H7 (cell line): ENCODE measurements around the gene MLH3. TPM values are rescaled to one million over a fixed set of nuclear protein-coding genes. Genes with fewer than 3 reads are reported as not detected.
A peak's percentile ranks its signal among the peaks of the same experiment; 100 is the strongest.
"Not testable (repeated sequence)": the region's sequence is repeated elsewhere in the genome, so short reads cannot be mapped to it uniquely, and the experiment has no call there.

Source experiments
- DNase-seq: peaks from one replicate; pipeline ENCODE4 v3.0.0; 2012
- H3K27me3 ChIP-seq: 2 replicates; pipeline ENCODE4 v1.6.0; 2011; ENCODE audit warnings: mild to moderate bottlenecking, low read length; ENCODE audit not compliant: control insufficient read depth, insufficient read depth
- H3K36me3 ChIP-seq: replicated peaks from 2 replicates; pipeline ENCODE4 v1.5.1; 2011; ENCODE audit warnings: low read length; ENCODE audit not compliant: control insufficient read depth, insufficient read depth
- H3K4me3 ChIP-seq: 2 replicates; pipeline ENCODE4 v1.5.1; 2011; ENCODE audit warnings: low read depth, mild to moderate bottlenecking, control low read depth, low read length, moderate library complexity; ENCODE audit not compliant: insufficient read depth
- total RNA-seq: library from RNA; depleted of rRNA; stranded (reverse); fragments of >200 nt; shearing (Covaris generic); gene quantifications from 2 replicates; pipeline ENCODE4 v1.2.3, GENCODE V29; 2014

Gene MLH3
- total RNA-seq, 1 experiment from 2014 or later = 13.2 TPM

GRCh38 chr14:75077794-75078193 is 26.5 kb upstream of the MLH3 start:
- no peak for DNase-seq
- no peaks in the 10 kb centered on the region for H3K27me3 ChIP-seq
- no peaks in the 10 kb centered on the region for H3K36me3 ChIP-seq
- no peak overlapping the region for H3K4me3 ChIP-seq

GRCh38 chr14:75070383-75070782 is 19.1 kb upstream of the MLH3 start:
- no peak for DNase-seq
- Histone ChIP-seq H3K36me3 (no peaks in the 10 kb centered on the region), H3K4me3 (no peak overlapping the region), H3K27me3 (no peaks in the 10 kb centered on the region)

GRCh38 chr14:75069811-75070145 is 18.5 kb upstream of the MLH3 start:
- Histone ChIP-seq H3K4me3 (peak overlapping the region; percentile 79), H3K27me3 (no peaks in the 10 kb centered on the region), H3K36me3 (no peaks in the 10 kb centered on the region)
- peak; percentile 65 for DNase-seq

GRCh38 chr14:75069121-75069810 is 18.0 kb upstream of the MLH3 start, which contains the start of gene ZC2HC1C:
Gene ZC2HC1C (plus strand): TSS chr14:75069641. CDS start chr14:75070574, 933 bp downstream.
- Histone ChIP-seq H3K36me3 (no peaks in the 10 kb centered on the region), H3K4me3 (peak within 1 kb of the TSS; percentile 79), H3K27me3 (no peaks in the 10 kb centered on the region)
- peak; percentile 97 for DNase-seq

- peak overlapping the region; percentile 79 for H3K4me3 ChIP-seq
- no peaks in the 10 kb centered on the region for H3K27me3 ChIP-seq
- H3K36me3 ChIP-seq = no peaks in the 10 kb centered on the region
- DNase-seq = no peak
Measured at GRCh38 chr14:75068294-75069120, 17.2 kb upstream of the MLH3 start.

- H3K4me3 ChIP-seq, H3K36me3 ChIP-seq, DNase-seq, H3K27me3 ChIP-seq: not testable (repeated sequence)
Measured at GRCh38 chr14:75067765-75068164, 16.5 kb upstream of the MLH3 start.

GRCh38 chr14:75067212-75067611 is 15.9 kb upstream of the MLH3 start:
- DNase-seq = no peak
- H3K27me3 ChIP-seq = no peaks in the 10 kb centered on the region
- no peak overlapping the region for H3K4me3 ChIP-seq
- no peaks in the 10 kb centered on the region for H3K36me3 ChIP-seq

GRCh38 chr14:75066691-75067090 is 15.4 kb upstream of the MLH3 start:
- H3K4me3 ChIP-seq = no peak overlapping the region
- DNase-seq = no peak
- H3K27me3 ChIP-seq = no peaks in the 10 kb centered on the region
- H3K36me3 ChIP-seq = no peaks in the 10 kb centered on the region

- H3K36me3 ChIP-seq = no peaks in the 10 kb centered on the region; the same call in 1 of the 2 replicates
- no peak overlapping the region; the same call in 1 of the 2 replicates for H3K4me3 ChIP-seq
- no peaks in the 10 kb centered on the region for H3K27me3 ChIP-seq
- no peak for DNase-seq
Measured at GRCh38 chr14:75064205-75064567, 12.9 kb upstream of the MLH3 start.

- Histone ChIP-seq H3K4me3 (peak within 1 kb of the TSS; percentile 85), H3K27me3 (no peaks in the 10 kb centered on the region), H3K36me3 (no peaks in the 10 kb centered on the region; the same call in 1 of the 2 replicates)
- DNase-seq = peak; percentile 95
Measured at GRCh38 chr14:75063491-75064204, 12.4 kb upstream of the MLH3 start, which contains the start of gene ACYP1. Gene ACYP1 (minus strand): TSS chr14:75064024. CDS start chr14:75063553, 471 bp downstream.

- peak overlapping the region; percentile 85 for H3K4me3 ChIP-seq
- H3K27me3 ChIP-seq = no peaks in the 10 kb centered on the region
- DNase-seq = no peak
- no peaks in the 10 kb centered on the region; the same call in 1 of the 2 replicates for H3K36me3 ChIP-seq
Measured at GRCh38 chr14:75063013-75063412, 11.7 kb upstream of the MLH3 start.

GRCh38 chr14:75060420-75060819 is 9.2 kb upstream of the MLH3 start:
- no peaks in the 10 kb centered on the region; the same call in 1 of the 2 replicates for H3K36me3 ChIP-seq
- H3K27me3 ChIP-seq = no peaks in the 10 kb centered on the region
- DNase-seq = no peak
- H3K4me3 ChIP-seq = no peak overlapping the region

GRCh38 chr14:75059642-75060041 is 8.4 kb upstream of the MLH3 start:
- no peaks in the 10 kb centered on the region; the same call in 1 of the 2 replicates for H3K36me3 ChIP-seq
- no peak overlapping the region for H3K4me3 ChIP-seq
- H3K27me3 ChIP-seq = no peaks in the 10 kb centered on the region
- DNase-seq = no peak

GRCh38 chr14:75054421-75054820 is 3.2 kb upstream of the MLH3 start:
- DNase-seq = no peak
- Histone ChIP-seq H3K4me3 (no peak overlapping the region), H3K36me3 (no peaks in the 10 kb centered on the region), H3K27me3 (no peaks in the 10 kb centered on the region)
